NCI-H1417 treated with DMSO at 0.1 percent for 48 hours (cell line): ENCODE results near the gene FBXW7.

Source experiments
- DNase-seq: peaks from one replicate; lab custom pipeline; 2025; lab: John Stamatoyannopoulos, UW

Gene FBXW7

GRCh38 chr4:152283801-152284470 is 252.0 kb downstream of the FBXW7 start:
- DNase-seq = no peak

GRCh38 chr4:152281822-152282221 is 254.1 kb downstream of the FBXW7 start:
- no peak for DNase-seq

- DNase-seq = no peak
These were observed 254.7 kb downstream of the FBXW7 start for GRCh38 chr4:152281211-152281610.

GRCh38 chr4:152279234-152279566 is 256.7 kb downstream of the FBXW7 start:
- DNase-seq = no peak

- DNase-seq = no peak
These were observed 257.2 kb downstream of the FBXW7 start for GRCh38 chr4:152278505-152279233.

GRCh38 chr4:152278172-152278504 is 257.8 kb downstream of the FBXW7 start:
- DNase-seq = no peak

- DNase-seq = no peak
These were observed 258.6 kb downstream of the FBXW7 start for GRCh38 chr4:152277333-152277732.

GRCh38 chr4:152273343-152273742 is 262.5 kb downstream of the FBXW7 start:
- DNase-seq = no peak
